Fibroblast of skin of abdomen (primary cell): ENCODE data around the gene MAD1L1.
"Not testable (repeated sequence)": the region's sequence is repeated elsewhere in the genome, so short reads cannot be mapped to it uniquely, and the experiment has no call there.

Source experiments
- DNase-seq: peaks from one replicate; pipeline ENCODE4 v3.0.0-alpha.2; 2013

Gene MAD1L1

DNA sequence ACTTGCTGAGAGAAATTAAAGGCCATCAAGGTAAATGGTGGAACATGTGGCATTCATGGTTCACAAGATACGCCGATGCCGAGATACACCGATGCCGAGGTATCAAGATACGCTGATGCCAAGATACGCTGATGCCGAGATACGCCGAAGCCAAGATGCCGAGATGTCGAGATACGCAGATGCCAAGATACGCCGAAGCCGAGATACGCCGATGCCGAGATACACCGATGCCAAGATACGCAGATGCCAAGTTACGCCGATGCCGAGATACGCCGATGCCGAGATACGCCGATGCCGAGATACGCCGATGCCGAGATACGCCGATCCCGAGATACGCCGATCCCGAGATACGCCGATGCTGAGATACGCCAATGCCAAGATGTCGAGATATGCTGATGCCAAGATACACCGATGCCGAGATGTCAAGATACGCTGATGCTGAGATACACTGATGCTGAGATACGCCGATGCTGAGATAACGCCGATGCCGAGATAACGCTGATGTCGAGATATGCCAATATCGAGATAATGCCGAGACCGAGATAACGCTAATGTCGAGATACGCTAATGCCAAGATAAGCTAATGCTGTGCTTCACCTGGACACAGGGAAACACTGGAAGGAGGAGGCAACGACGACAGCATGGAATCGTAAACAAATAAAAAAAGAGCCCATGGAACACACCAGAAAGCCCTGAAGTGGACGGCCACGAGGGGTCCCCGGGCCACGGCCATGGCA is 172.6 kb downstream of the MAD1L1 start:
- DNase-seq = no peak

DNA sequence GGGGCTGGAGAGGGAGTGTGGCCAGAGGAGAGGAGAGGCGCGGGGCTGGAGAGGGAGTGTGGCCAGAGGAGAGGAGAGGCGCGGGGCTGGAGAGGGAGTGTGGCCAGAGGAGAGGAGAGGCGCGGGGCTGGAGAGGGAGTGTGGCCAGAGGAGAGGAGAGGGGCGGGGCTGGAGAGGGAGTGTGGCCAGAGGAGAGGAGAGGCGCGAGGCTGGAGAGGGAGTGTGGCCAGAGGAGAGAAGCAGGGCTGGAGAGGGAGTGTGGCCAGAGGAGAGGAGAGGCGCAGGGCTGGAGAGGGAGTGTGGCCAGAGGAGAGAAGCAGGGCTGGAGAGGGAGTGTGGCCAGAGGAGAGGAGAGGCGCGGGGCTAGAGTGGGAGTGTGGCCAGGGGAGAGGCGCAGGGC is 174.5 kb downstream of the MAD1L1 start:
- DNase-seq = not testable (repeated sequence)

GRCh38 chr7:2055956-2056355 is 176.8 kb downstream of the MAD1L1 start:
- no peak for DNase-seq

GRCh38 chr7:2054927-2055326 is 177.8 kb downstream of the MAD1L1 start:
- no peak for DNase-seq

GRCh38 chr7:2053395-2053794 is 179.3 kb downstream of the MAD1L1 start:
- DNase-seq = no peak

GRCh38 chr7:2052657-2053048 is 180.1 kb downstream of the MAD1L1 start:
- no peak for DNase-seq

- DNase-seq = no peak
Observed at GRCh38 chr7:2051707-2052656, 180.8 kb downstream of the MAD1L1 start.

DNA sequence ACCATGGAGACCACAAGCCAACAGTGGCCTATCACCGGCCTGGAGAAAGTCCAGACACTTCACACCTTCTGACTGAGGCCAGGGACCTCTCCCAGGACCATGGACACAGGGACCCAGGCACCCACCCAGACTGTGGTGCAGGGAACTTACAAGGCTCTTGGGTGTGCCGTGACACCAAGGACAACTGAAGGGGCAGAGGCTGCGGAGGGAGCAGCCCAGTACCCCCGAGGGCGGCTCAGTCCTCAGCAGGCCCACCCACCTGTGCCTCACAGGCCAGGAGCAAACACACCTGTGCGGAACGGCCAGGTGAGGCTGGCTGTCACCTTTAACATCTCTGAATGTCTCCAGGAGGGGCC is 182.3 kb downstream of the MAD1L1 start:
- DNase-seq = no peak

- DNase-seq = no peak
Observed at GRCh38 chr7:2049782-2050510, 182.8 kb downstream of the MAD1L1 start.

GRCh38 chr7:2049111-2049781 is 183.5 kb downstream of the MAD1L1 start:
- no peak for DNase-seq

DNA sequence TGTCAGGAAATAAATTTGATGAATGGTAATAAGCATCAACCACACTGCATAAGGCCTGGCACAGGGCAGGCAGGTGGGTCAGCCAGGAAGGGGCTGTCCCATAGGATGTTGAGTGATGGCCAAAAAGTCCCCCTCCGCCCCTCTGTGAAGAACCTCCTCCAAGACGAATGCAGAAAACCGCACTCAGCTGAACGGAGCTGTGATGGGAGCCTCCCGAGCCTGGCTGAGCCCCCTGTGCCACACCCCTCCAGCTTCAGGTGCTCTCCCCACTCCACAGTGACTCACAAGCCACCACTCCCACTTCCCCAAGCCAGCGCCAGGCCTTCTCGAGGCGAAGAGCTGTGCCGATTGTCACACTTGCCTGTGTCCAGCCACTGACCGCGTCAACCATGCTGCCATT is 184.2 kb downstream of the MAD1L1 start:
- no peak for DNase-seq

- no peak for DNase-seq
Observed at GRCh38 chr7:2048006-2048405, 184.7 kb downstream of the MAD1L1 start.

- no peak for DNase-seq
Observed at GRCh38 chr7:2046581-2047565, 185.9 kb downstream of the MAD1L1 start.

DNA sequence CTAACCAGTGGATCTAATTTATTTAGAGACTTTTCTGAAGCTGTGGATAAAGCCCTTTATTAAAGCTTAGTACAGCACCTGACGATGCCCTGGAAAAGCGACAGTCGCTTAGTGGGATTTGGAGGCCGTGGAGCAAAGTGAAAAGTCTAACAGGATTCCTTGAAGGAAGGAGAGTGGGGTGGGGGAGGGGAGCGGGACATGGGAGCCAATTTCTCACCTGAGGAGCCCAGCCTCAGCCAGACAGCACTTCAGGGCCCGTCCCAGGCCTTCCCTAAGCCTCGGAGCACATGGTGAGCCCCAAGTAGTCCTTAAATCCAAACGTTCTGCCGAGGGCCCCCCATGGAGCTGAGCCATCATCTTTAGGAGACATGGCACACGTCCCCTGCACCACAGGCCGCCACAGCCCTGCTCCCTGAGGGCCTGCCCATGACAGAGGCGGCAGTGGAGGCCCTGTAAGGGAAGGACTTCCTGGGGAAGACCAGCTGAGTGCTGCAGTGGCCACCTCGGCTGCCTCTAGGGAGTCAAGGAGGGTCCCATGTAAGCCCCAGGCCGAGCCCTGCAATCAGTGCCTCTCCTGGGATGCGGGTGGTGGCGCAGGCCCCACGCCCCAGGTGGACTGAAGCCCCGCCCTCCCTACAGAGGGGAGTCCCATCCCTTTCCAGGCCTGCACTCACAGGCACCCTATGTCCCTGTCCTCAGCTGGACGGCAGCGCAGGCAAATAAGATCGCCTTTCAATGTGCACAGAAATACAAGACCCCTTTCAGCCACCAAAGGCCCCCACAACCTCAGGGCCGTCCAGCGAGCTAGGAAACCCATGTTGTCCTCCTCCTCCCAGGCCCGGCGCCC is 187.0 kb downstream of the MAD1L1 start:
- DNase-seq = no peak

DNA sequence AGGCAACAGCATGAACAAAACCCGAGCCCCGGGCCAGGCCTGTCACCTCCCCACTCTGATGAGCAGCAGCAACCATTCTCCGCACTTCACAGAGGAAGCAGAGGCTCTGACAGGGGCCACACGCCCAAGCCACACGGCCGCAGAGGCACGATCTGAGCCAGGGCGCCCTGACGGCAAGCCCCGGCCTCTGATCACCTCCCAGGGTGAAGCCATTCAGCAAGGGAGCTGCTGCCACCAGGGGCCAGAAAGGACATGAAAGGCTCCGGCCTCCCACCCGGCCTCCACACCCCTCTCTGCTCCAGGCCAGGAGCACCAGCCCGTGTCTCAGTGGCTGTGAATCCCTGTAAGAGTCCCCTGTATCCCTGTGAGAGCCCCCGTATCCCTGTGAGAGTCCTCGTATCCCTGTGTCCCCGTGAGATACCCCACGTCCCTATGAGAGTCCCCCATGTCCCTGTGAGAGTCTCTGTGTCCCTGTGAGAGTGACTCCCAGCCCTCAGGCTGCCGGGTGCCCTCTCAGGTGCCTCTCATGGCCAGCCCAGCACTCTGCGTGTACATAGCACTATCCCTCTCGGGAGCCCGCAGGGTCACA is 187.8 kb downstream of the MAD1L1 start:
- DNase-seq = no peak

DNA sequence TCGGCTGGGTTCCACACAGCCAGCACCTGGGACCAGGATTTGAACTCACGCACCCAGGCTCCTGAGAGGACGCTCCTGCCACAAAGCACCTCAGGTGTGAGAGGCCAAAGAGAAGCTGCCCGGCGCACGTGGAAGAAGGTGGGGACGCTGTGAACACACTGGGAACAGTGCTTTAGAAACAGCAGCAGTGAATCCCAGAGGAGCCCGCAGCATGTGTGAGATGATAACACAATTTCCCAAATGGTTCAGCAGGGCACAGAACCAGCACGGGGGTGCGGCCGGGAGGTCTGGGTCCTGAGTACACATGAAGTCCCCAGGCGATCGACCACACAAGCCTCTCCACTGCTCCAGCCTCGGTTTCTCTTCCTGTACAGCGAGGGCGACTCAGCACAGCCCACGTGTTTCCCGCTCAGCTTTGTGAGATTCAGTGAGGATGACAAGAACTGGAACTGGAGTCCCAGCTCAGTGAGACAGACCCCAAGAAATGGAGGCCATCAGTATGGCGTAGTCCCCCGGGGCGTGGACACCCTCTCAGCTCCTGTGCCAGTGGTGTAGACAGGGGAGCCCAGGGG is 188.3 kb downstream of the MAD1L1 start:
- DNase-seq = no peak

DNA sequence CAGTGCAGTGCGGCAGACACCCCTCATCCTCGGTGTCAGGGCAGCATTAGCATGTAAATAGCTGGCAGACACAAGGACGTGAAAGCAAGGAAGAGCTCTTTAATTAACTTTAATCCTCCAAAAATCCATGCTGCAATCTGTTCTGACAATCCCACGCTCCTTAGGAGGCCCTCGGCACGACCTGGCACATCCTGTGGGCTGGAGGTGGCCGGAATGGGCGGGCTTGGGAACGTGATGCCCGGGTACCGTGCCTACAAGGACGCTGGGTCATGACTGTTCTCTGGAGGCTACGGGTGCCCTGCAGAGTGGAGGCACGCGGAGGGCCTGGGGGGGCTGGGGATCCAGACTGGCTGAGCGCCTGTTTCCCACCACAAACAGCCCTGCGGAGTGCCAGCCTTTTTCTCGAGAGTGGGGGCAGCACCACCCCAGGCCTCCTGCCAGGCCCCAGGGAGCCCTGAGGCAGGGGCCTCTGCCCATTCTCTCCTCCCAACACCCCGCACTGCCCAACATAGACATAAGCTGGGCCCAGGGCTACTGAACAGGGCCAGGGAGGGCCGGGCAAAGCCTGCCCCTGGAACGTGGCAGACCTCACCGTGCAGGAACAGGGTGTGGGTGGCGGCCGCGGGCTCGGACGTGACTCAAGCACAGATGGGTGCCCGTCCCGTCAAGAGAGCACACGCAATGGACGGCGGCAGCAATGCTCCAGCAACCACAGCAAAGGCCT is 189.3 kb downstream of the MAD1L1 start:
- no peak for DNase-seq

DNA sequence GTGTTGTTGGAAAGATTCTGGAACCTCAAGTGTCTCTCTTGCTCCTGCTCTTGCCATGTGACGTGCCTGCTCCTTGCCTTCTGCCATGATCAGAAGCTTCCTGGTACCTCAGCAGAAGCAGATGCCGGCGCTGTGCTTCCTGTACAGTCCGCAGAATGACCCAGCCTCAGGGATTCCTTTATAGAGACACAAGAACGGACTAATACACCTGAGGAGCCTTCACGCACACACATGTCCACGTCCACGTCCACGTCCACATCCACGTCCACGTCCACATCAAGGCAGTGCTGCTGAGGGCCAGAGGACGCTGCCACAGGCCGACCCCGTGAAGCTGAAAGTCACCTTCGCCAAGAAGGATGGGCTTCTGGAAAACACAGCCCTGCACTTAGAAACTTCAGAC is 190.1 kb downstream of the MAD1L1 start:
- DNase-seq = no peak
